Measurements from ENCODE around the gene TREML4.

The TREML4 gene

GRCh38 chr6:41255638-41256246, 27.6 kb downstream of the TREML4 start:
- DNase-seq, result no peak

- DNase-seq, result no peak
Observed at GRCh38 chr6:41256383-41256782, 28.2 kb downstream of the TREML4 start.

GRCh38 chr6:41257369-41258195, 29.4 kb downstream of the TREML4 start:
- DNase-seq, result no peak

GRCh38 chr6:41258196-41258493, 30.0 kb downstream of the TREML4 start:
- DNase-seq, result no peak

- DNase-seq, result no peak
Observed at GRCh38 chr6:41262401-41262800, 34.3 kb downstream of the TREML4 start.

- no peak for DNase-seq
Observed at GRCh38 chr6:41263267-41263666, 35.1 kb downstream of the TREML4 start.

GRCh38 chr6:41266541-41266940, 38.4 kb downstream of the TREML4 start:
- no peak for DNase-seq

GRCh38 chr6:41268478-41268877, 40.3 kb downstream of the TREML4 start:
- DNase-seq, result no peak

- no peak for DNase-seq
Observed at GRCh38 chr6:41269166-41269565, 41.0 kb downstream of the TREML4 start.

GRCh38 chr6:41269716-41270115, 41.6 kb downstream of the TREML4 start:
- DNase-seq, result no peak

- no peak for DNase-seq
Observed at GRCh38 chr6:41271901-41272395, 43.8 kb downstream of the TREML4 start.

- no peak for DNase-seq
Observed at GRCh38 chr6:41272591-41273240, 44.6 kb downstream of the TREML4 start.

GRCh38 chr6:41273714-41274113, 45.6 kb downstream of the TREML4 start:
- DNase-seq, result no peak

- no peak for DNase-seq
Observed at GRCh38 chr6:41274256-41274655, 46.1 kb downstream of the TREML4 start.

GRCh38 chr6:41275489-41275888, 47.3 kb downstream of the TREML4 start:
- DNase-seq, result no peak

GRCh38 chr6:41277605-41278004, 49.5 kb downstream of the TREML4 start:
- DNase-seq, result no peak

- DNase-seq, result no peak
Observed at GRCh38 chr6:41278699-41279405, 50.7 kb downstream of the TREML4 start.

- DNase-seq, result no peak
Observed at GRCh38 chr6:41280381-41281057, 52.4 kb downstream of the TREML4 start.

- no peak for DNase-seq
Observed at GRCh38 chr6:41283600-41283999, 55.5 kb downstream of the TREML4 start.

- no peak for DNase-seq
Observed at GRCh38 chr6:41284726-41285125, 56.6 kb downstream of the TREML4 start.

GRCh38 chr6:41286544-41287346, 58.6 kb downstream of the TREML4 start, which contains the start of gene TREM1:
Gene TREM1, minus strand, starts transcription at chr6:41286682. Its CDS starts 27 bp downstream, at chr6:41286655.
- DNase-seq, result no peak
